Keratinocyte (primary cell): ENCODE data around the gene ZMYM5.

ENCODE experiments used
- CTCF ChIP-seq, 3 experiments: IDR thresholded peaks in 1 of 3; conservative IDR thresholded peaks in 1 of 3; optimal IDR thresholded peaks in 1 of 3; 2 replicates in 2 of 3; 3 replicates in 1 of 3; pipeline versions ENCODE3 to v1.5.1; 2011; ENCODE audit warnings: low read length in 3 of 3, mild to moderate bottlenecking in 3 of 3, moderate library complexity in 2 of 3, control low read depth in 1 of 3, inconsistent platforms in 1 of 3; ENCODE audit not compliant: insufficient read depth in 2 of 3; ENCODE audit errors: extremely low read depth in 1 of 3
- EZH2 ChIP-seq: IDR thresholded peaks from one replicate; pipeline ENCODE4 v1.6.1; 2012; ENCODE audit warnings: inconsistent platforms, mild to moderate bottlenecking, low read length, moderate library complexity

DNA sequence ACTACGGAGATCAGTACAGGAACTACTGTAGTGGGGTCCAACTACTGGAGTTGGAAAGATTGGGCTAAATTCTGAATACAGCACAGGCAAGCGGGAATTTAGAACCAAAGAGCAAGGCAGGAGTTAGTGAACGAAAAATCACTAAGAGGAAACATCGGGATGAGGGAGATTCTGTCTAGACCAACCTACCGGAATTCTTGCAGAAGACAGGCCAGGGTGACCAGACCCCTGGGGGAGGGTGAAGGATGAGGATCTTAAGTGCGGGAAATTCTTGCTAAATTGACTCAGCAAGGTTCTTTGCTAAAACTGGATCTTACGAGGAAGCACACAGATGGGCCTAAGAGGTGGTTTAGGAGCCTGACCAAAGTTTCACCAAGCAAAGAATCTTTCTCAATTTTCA lies 67.5 kb downstream of the ZMYM5 start:
- TF ChIP-seq EZH2 (no peak), CTCF (optimal IDR thresholded peaks at IDR 0.05 in 1 of 3, IDR thresholded peaks at IDR 0.05 in 1 of 3, conservative IDR thresholded peaks at IDR 0.05 in 1 of 3; ENCODE audit: extremely low read depth in 1 of 3, insufficient read depth in 2 of 3, low read length in 3 of 3) (no peak)
